HG03521 (cell line): ENCODE results near the gene ADAMTS17.

Experiments
- ATAC-seq: cut with Tn5 transposase; IDR thresholded peaks from one replicate; pipeline ENCODE4 v1.9.1; 2021; ENCODE audit warnings: mild to moderate bottlenecking, moderate library complexity; ENCODE audit not compliant: unreplicated experiment

Gene ADAMTS17

GRCh38 chr15:100341750-100342560 lies at the start of gene ADAMTS17:
TSS of gene ADAMTS17 (minus strand) at chr15:100341975. CDS start at chr15:100341899, 76 bp downstream.
- peak; percentile 97 for ATAC-seq

- ATAC-seq: no peak
These were observed 43.7 kb upstream of the ADAMTS17 start for GRCh38 chr15:100385300-100386050.

GRCh38 chr15:100384108-100384410 lies 42.3 kb upstream of the ADAMTS17 start:
- no peak for ATAC-seq

GRCh38 chr15:100383302-100384107 lies 41.7 kb upstream of the ADAMTS17 start:
- ATAC-seq: no peak

GRCh38 chr15:100373942-100374341 lies 32.2 kb upstream of the ADAMTS17 start:
- ATAC-seq: no peak

- no peak for ATAC-seq
These were observed 31.5 kb upstream of the ADAMTS17 start for GRCh38 chr15:100373120-100373896.

GRCh38 chr15:100372739-100373119 lies 31.0 kb upstream of the ADAMTS17 start:
- no peak for ATAC-seq

- no peak for ATAC-seq
These were observed 13.6 kb upstream of the ADAMTS17 start for GRCh38 chr15:100355342-100355741.

GRCh38 chr15:100353449-100353848 lies 11.7 kb upstream of the ADAMTS17 start:
- ATAC-seq: no peak

- ATAC-seq: no peak
These were observed 8.9 kb upstream of the ADAMTS17 start for GRCh38 chr15:100350434-100351226.

GRCh38 chr15:100349696-100350433 lies 8.1 kb upstream of the ADAMTS17 start:
- ATAC-seq: peak; percentile 95

- ATAC-seq: no peak
These were observed 7.5 kb upstream of the ADAMTS17 start for GRCh38 chr15:100349321-100349695.

- no peak for ATAC-seq
These were observed 6.8 kb upstream of the ADAMTS17 start for GRCh38 chr15:100348578-100348977.

GRCh38 chr15:100346866-100347512 lies 5.2 kb upstream of the ADAMTS17 start:
- ATAC-seq: no peak

GRCh38 chr15:100345438-100345837 lies 3.7 kb upstream of the ADAMTS17 start:
- ATAC-seq: no peak

- ATAC-seq: no peak
These were observed 1.5 kb upstream of the ADAMTS17 start for GRCh38 chr15:100343251-100343650.

- no peak for ATAC-seq
These were observed 481 bp downstream of the ADAMTS17 start for GRCh38 chr15:100341239-100341749.

GRCh38 chr15:100340721-100341238 lies 995 bp downstream of the ADAMTS17 start:
- no peak for ATAC-seq
